OCI-LY3 (cell line): ENCODE results near the gene FCMR.
A peak's percentile ranks its signal among the peaks of the same experiment; 100 is the strongest.

Experiments
- H2AFZ ChIP-seq: fragments of 200-600, 300-600 bp; shearing (Covaris generic); 2 replicates; pipeline ENCODE4 v1.6.0; 2014; ENCODE audit warnings: antibody characterized with exemption, low read depth, low read length
- H3K27ac ChIP-seq: fragments of 200-600, 300-600 bp; sonication (generic); 2 replicates; pipeline ENCODE4 v1.5.1; 2014; ENCODE audit warnings: mild to moderate bottlenecking, low read length, moderate library complexity, mixed read lengths
- H3K27me3 ChIP-seq: fragments of 200-600, 300-600 bp; sonication (generic); 2 replicates; pipeline ENCODE4 v1.6.1; 2014; ENCODE audit warnings: low read depth, low read length, mixed read lengths
- H3K36me3 ChIP-seq: fragments of 200-600, 300-600 bp; sonication (generic); replicated peaks from 2 replicates; pipeline ENCODE3; 2014; ENCODE audit warnings: low read depth, low read length, mixed read lengths
- H3K4me1 ChIP-seq: fragments of 300-600, 200-600 bp; sonication (generic); 2 replicates; pipeline ENCODE4 v1.6.1; 2014; ENCODE audit warnings: low read length, mixed read lengths
- H3K4me2 ChIP-seq: fragments of 200-600, 300-600 bp; sonication (generic); 2 replicates; pipeline ENCODE4 v1.6.1; 2014; ENCODE audit warnings: low read length, mixed read lengths
- H3K4me3 ChIP-seq: fragments of 300-600, 200-600 bp; sonication (generic); 2 replicates; pipeline ENCODE4 v1.5.1; 2014; ENCODE audit warnings: antibody characterized with exemption, mild to moderate bottlenecking, low read length, moderate library complexity
- H3K79me2 ChIP-seq: fragments of 300-600, 200-600 bp; shearing (Covaris generic); 2 replicates; pipeline ENCODE4 v1.6.1; 2014; ENCODE audit warnings: mild to moderate bottlenecking, low read length, mixed read lengths
- H3K9ac ChIP-seq: fragments of 300-600, 200-600 bp; shearing (Covaris generic); 2 replicates; pipeline ENCODE4 v1.6.0; 2014; ENCODE audit warnings: mild to moderate bottlenecking, low read length, moderate library complexity
- H3K9me3 ChIP-seq: fragments of 200-600, 300-600 bp; shearing (Covaris generic); 2 replicates; pipeline ENCODE4 v1.6.1; 2014; ENCODE audit warnings: low read length, mixed read lengths; ENCODE audit not compliant: insufficient read depth
- H4K20me1 ChIP-seq: fragments of 200-600, 300-600 bp; sonication (generic); 2 replicates; pipeline ENCODE4 v1.6.1; 2016; ENCODE audit warnings: low read length, mixed read lengths; ENCODE audit not compliant: insufficient read depth
- CTCF ChIP-seq: fragments of 200-600, 300-600 bp; sonication (generic); IDR thresholded peaks from 2 replicates; pipeline ENCODE4 v1.5.1; 2014; ENCODE audit warnings: antibody characterized with exemption, low read length, low read depth
- EZH2phosphoT487 ChIP-seq: fragments of 200-600 bp; shearing (Covaris generic); IDR thresholded peaks from 2 replicates; pipeline ENCODE4 v1.6.1; 2018; ENCODE audit warnings: antibody characterized with exemption, mixed run types, low read depth

Gene FCMR

GRCh38 chr1:206866062-206866461 is 55.7 kb downstream of the FCMR start:
- Histone ChIP-seq H3K9ac (no peak overlapping the region), H3K9me3 (no peaks in the 10 kb centered on the region), H3K79me2 (no peaks in the 10 kb centered on the region), H3K27ac (no peak overlapping the region), H3K4me2 (no peak overlapping the region), H3K36me3 (no peaks in the 10 kb centered on the region), H2AFZ (no peak overlapping the region), H3K27me3 (peaks cover 71% of the 10 kb centered on the region), H3K4me3 (no peak overlapping the region), H3K4me1 (no peaks in the 10 kb centered on the region), H4K20me1 (no peaks in the 10 kb centered on the region)
- TF ChIP-seq EZH2phosphoT487 (no peak), CTCF (no peak)

GRCh38 chr1:206864939-206865671 is 56.6 kb downstream of the FCMR start, which contains the start of gene IL20:
TSS of gene IL20 (plus strand) at chr1:206865623. CDS start at chr1:206865853, 230 bp downstream.
- Histone ChIP-seq H3K36me3 (no peaks in the 10 kb centered on the region), H3K4me2 (peak within 1 kb of the TSS; percentile 31), H3K27ac (no peak within 1 kb of the TSS), H3K79me2 (no peaks in the 10 kb centered on the region), H3K27me3 (peaks cover 71% of the 10 kb centered on the region), H3K4me1 (no peaks in the 10 kb centered on the region), H3K9ac (no peak within 1 kb of the TSS), H4K20me1 (no peaks in the 10 kb centered on the region), H3K9me3 (no peaks in the 10 kb centered on the region), H3K4me3 (no peak within 1 kb of the TSS), H2AFZ (no peak within 1 kb of the TSS)
- TF ChIP-seq EZH2phosphoT487 (no peak), CTCF (peak; percentile 96)

- TF ChIP-seq EZH2phosphoT487: no peak
- no peak for TF ChIP-seq CTCF
- H3K4me1 ChIP-seq: no peaks in the 10 kb centered on the region
These were observed 58.5 kb downstream of the FCMR start for GRCh38 chr1:206863266-206863665.

GRCh38 chr1:206860165-206860564 is 61.6 kb downstream of the FCMR start:
- Histone ChIP-seq H2AFZ (no peak overlapping the region), H3K9me3 (no peaks in the 10 kb centered on the region), H3K4me2 (no peak overlapping the region), H3K79me2 (no peaks in the 10 kb centered on the region), H3K4me1 (no peaks in the 10 kb centered on the region), H3K9ac (no peak overlapping the region), H3K36me3 (no peaks in the 10 kb centered on the region), H4K20me1 (no peaks in the 10 kb centered on the region), H3K4me3 (no peak overlapping the region), H3K27ac (no peak overlapping the region), H3K27me3 (peaks cover 43% of the 10 kb centered on the region)
- no peak for TF ChIP-seq CTCF
- no peak for TF ChIP-seq EZH2phosphoT487

More at GRCh38 chr1:206863266-206863665, 58.5 kb downstream of the FCMR start:
- H3K9ac ChIP-seq: no peak overlapping the region
- no peak overlapping the region for H2AFZ ChIP-seq
- H3K4me2 ChIP-seq: no peak overlapping the region
- no peaks in the 10 kb centered on the region for H3K36me3 ChIP-seq
- peaks cover 71% of the 10 kb centered on the region for H3K27me3 ChIP-seq
- no peaks in the 10 kb centered on the region for H3K79me2 ChIP-seq
- no peak overlapping the region for H3K4me3 ChIP-seq
- no peak overlapping the region for H3K27ac ChIP-seq
- no peaks in the 10 kb centered on the region for H3K9me3 ChIP-seq
- no peaks in the 10 kb centered on the region for H4K20me1 ChIP-seq
